Fibroblast of pulmonary artery (primary cell): ENCODE measurements around the gene UBL4A.

Experiments
- DNase-seq: peaks from one replicate; pipeline ENCODE4 v3.0.0-alpha.2; 2010; ENCODE audit warnings: low read depth
- H3K4me3 ChIP-seq: replicated peaks from 2 replicates; pipeline ENCODE4 v1.5.1; 2011; ENCODE audit warnings: low read depth, mild to moderate bottlenecking, control low read depth, low read length, moderate library complexity
- TF ChIP-seq, protein P1 (sequence below): IDR thresholded peaks from 2 replicates; pipeline ENCODE4 v1.5.1; 2011; ENCODE audit warnings: mild to moderate bottlenecking, control low read depth, low read length, inconsistent platforms; ENCODE audit errors: missing control alignments

UBL4A gene

DNA sequence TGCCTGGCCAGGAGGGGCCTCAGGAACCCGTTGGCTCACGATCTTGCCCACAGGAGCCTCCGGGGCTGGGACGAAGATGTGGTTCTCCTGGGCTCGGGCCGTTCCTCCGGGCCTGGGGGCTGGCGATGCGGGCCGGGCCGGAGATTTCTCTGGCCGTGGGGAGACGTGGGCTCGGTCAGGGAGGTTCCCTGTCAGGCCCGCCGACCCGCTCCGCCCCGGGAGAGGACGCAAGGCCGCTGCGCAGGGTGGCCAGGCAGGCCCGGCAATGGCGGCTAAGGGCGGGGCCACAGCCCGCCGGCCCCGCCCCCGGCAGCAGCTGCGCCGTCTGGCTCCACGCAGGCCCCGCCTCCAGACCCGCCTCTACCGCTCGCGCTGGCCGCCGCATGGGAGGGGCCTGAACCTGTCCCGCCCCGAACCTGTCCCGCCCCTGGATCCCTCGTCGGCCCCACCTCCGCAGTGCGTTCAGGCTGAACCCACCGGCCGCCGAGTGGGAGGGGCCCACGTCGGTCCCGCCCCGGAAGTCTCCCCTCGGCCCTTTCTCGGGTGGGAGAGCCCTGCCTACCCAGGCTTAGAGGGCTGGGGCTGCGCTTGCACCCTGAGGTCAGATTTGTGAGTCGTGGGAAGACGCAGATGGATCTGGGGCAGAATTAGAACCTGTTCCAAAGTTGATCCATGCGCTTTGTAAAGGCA lies 29.7 kb upstream of the UBL4A start, which contains the start of gene FAM3A:
FAM3A (minus strand) TSS at position 267 of the 690 bp plus-strand sequence. CDS start 460 bp downstream, outside the sequence.
- peak; percentile 91 for DNase-seq
- TF ChIP-seq, protein P1, sequence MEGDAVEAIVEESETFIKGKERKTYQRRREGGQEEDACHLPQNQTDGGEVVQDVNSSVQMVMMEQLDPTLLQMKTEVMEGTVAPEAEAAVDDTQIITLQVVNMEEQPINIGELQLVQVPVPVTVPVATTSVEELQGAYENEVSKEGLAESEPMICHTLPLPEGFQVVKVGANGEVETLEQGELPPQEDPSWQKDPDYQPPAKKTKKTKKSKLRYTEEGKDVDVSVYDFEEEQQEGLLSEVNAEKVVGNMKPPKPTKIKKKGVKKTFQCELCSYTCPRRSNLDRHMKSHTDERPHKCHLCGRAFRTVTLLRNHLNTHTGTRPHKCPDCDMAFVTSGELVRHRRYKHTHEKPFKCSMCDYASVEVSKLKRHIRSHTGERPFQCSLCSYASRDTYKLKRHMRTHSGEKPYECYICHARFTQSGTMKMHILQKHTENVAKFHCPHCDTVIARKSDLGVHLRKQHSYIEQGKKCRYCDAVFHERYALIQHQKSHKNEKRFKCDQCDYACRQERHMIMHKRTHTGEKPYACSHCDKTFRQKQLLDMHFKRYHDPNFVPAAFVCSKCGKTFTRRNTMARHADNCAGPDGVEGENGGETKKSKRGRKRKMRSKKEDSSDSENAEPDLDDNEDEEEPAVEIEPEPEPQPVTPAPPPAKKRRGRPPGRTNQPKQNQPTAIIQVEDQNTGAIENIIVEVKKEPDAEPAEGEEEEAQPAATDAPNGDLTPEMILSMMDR, result no peak
- peak within 1 kb of the TSS; percentile 69 for H3K4me3 ChIP-seq

GRCh38 chrX:154515090-154515965 lies 28.9 kb upstream of the UBL4A start:
- TF ChIP-seq, protein P1, result no peak
- DNase-seq, result no peak
- peak overlapping the region; percentile 69 for H3K4me3 ChIP-seq

- no peak for DNase-seq
Measured at GRCh38 chrX:154513716-154514115, 27.3 kb upstream of the UBL4A start.

DNA sequence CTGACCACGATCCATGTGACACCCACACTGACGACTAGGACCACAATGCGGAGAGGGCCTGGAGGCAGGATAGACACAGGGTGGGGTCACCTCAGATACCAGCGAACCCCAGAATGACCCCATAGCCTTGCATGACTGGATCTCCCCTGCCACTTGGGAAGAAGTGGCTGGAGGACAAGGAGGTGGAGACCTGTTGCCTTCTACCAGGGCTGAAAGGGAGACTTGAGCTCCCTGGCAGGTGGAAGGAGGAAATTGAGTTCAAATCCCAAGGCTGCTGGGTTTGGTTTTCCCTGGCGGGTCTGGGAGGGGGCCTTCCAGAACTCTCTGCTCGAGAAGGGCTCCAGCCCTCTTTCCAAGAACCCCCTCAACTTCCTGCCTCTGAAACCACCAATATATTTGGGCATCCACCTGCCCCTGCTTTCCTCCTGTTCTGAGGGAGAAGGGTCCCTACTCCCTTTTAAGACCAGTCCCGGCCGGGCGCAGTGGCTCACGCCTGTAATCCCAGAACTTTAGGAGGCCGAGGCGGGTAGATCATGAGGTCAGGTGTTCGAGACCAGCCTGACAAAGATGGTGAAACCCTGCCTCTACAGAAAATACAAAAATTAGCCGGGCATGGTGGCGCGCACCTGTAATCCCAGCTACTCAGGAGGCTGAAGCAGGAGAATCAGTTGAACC lies 26.6 kb upstream of the UBL4A start:
- H3K4me3 ChIP-seq, result no peak overlapping the region
- no peak for DNase-seq
- TF ChIP-seq, protein P1, result no peak

More at GRCh38 chrX:154513716-154514115, 27.3 kb upstream of the UBL4A start:
- TF ChIP-seq, protein P1, result no peak
- no peak overlapping the region for H3K4me3 ChIP-seq

DNA sequence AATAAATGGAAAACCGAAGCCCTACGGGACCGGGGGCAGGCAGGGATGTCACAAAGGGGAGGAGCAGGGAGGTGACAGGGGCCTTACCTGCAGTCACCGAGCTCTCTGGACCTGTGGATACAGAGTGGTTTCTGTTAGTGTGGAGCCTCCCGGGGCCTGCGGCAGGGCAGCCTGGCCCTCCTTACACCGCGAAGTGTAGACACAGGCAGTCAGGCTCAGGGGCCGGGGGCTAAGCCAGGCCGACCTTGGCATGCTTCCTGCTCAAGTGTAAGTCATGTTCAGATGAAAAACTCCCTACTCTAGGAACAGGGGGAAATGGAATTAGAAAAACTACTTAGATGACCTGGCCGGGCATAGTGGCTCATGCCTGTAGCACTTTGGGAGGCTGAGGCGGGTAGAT lies 25.3 kb upstream of the UBL4A start:
- TF ChIP-seq, protein P1, result no peak
- no peak overlapping the region for H3K4me3 ChIP-seq
- no peak for DNase-seq

DNA sequence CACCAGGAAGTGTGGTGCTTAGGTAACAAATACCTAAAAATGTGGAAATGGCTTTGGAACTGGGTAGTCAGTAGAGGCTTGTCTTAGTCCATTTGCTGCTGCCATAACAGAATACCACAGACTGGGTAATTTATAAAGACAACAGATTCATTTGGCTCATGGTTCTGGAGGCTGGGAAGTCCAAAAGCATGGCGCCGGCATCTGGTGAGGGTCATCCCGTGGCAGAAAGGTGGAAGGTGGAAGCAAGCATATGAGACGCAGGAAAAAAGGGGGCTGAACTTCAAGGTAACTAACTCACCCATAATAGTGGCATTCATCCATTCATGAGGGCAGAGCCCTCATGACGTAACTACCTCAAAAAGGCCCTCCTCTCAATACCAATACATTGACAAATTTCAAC lies 23.0 kb upstream of the UBL4A start:
- H3K4me3 ChIP-seq, result no peak overlapping the region
- TF ChIP-seq, protein P1, result no peak
- DNase-seq, result no peak
